GM15510 (cell line): Measurements from ENCODE around the gene PKD1.

Source experiments
- POLR2A ChIP-seq: IDR thresholded peaks from 3 replicates; pipeline ENCODE4 v1.6.1; 2011; ENCODE audit warnings: borderline replicate concordance; ENCODE audit not compliant: insufficient read length; ENCODE audit errors: extremely low read depth

PKD1 gene

GRCh38 chr16:2174396-2175131, 38.9 kb upstream of the PKD1 start:
- TF ChIP-seq POLR2A, result no peak

- TF ChIP-seq POLR2A, result no peak
Observed at GRCh38 chr16:2173916-2174315, 38.2 kb upstream of the PKD1 start.

GRCh38 chr16:2173366-2173765, 37.7 kb upstream of the PKD1 start:
- TF ChIP-seq POLR2A, result no peak

DNA sequence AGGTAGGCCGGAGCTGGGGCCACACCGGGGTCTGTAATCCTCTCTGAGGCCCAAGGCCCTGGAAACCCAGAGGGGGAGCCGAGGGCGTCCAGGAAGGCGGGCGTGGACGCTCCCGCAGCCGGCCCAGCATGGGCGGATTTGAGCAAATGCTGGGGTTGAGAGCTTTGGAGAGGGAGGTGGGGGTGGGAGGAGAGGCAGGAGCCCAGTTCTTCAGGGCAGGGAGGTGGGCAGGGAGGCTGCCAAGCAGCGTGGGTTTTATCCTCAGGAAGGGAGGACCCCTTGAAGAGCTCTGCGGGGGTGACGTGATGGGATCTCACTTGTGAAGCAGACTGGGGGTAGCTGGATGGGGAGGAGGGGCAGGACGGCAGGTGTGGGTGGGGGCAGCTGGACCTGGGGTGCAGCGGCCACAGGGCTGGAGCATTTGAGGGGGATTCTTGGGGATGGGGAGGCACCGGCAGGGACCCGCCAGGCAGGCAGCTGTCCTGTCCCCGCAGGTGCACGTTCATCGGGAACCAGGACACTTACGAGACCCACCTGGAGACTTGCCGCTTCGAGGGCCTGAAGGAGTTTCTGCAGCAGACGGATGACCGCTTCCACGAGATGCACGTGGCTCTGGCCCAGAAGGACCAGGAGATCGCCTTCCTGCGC, 37.1 kb upstream of the PKD1 start:
- TF ChIP-seq POLR2A, result no peak

- TF ChIP-seq POLR2A, result no peak
Observed at GRCh38 chr16:2171601-2172178, 36.0 kb upstream of the PKD1 start.

- TF ChIP-seq POLR2A, result no peak
Observed at GRCh38 chr16:2170587-2171435, 35.1 kb upstream of the PKD1 start.

DNA sequence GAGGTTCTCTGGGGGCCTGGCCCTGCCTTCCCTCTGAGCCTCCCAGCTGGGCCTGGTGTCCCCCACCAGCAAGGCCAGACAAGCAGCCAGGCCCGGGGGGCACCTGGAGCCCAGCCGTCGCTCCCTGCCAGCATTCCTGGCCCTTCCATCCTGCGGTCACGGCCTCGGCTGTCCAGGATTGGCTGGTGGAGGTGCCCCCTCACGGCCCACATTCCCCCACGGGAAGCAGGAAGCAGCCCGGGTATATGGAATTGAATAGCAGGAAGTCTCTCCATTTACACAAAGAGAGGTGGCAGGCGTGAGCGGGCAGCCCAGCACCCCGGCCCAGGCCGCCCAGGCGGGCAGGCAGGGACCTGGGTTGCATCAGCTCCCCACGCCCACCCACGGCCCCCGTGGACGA, 34.4 kb upstream of the PKD1 start:
- no peak for TF ChIP-seq POLR2A

- TF ChIP-seq POLR2A, result no peak
Observed at GRCh38 chr16:2167068-2167638, 31.5 kb upstream of the PKD1 start.

DNA sequence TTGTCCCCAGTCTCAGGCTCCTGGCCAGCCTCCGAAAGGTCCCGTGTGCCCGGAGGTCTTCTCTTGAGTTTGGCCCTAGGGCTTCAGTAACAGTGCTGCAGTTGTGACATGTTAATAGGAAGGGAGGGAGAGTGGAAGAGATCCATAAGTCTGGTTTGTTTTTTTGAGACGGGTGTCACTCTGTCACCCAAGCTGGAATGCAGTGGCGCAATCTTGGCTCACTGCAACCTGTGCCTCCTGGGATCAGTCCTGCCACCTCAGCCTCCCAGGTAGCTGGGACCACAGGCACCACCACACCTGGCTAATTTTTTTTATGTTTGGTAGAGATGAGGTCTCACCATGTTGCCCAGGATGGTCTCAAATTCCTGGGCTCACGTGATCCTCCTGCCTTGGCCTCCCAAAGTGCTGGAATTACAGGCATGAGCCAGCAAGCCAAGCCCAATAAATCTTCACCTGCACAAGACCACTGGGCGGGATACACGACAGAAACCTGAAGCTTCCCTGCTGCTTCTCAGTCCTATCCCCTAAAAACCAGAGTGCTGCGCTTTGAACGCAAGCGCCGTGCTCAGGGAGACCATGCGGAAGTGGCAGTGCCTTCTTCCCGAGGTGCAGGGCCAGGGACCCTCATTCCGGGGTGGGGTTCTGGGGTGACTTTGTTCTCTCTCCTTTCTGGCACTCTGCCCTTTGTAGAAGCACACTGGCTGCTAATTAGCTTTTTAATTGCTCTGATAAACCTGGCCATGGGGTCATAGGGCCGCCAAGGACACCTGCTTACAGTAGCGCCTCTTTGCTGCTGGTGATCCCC, 30.8 kb upstream of the PKD1 start:
- TF ChIP-seq POLR2A, result no peak

DNA sequence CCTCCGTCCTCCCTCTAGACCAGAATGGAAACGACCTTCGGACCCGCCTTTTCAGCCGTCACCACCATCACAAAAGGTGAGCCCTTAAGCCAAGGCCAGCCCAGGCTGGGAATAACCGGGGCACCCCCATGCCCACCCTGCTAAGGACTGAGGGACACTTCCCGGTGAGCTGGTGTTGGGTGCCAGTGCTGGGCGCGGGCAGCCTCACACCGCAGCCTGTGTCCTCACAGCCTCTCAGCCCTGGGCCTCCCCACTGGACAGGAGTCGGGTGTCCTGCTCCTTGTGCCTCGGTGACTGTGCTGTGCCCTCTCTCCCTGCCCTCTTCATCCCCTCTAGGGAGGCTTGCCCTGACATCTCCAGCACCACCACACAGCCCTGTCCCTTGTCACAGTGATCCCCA, 30.2 kb upstream of the PKD1 start:
- no peak for TF ChIP-seq POLR2A

- no peak for TF ChIP-seq POLR2A
Observed at GRCh38 chr16:2163211-2163881, 27.6 kb upstream of the PKD1 start.

DNA sequence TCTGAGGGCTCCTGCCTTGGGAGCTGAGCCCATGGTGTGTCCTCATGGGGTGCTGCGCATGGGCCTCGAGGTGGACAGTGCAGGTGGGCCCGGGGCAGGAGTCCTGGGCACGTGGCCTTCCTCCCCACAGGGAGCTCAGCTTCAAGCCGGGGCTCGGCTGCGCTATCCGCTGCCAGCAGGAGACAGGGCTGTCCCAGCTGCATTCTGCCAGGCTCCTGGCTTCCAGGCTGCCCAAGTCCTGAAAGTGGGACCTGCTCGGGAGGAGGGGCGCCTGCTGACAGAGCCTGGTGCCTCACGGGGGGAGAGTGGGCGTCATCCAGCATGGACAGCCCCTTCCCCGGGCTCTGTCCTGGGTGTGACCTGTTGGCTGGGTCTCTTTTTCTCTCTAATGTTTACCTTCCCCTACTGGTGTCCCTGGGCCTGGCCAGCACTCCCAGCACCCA, 27.0 kb upstream of the PKD1 start:
- no peak for TF ChIP-seq POLR2A

- no peak for TF ChIP-seq POLR2A
Observed at GRCh38 chr16:2161911-2162310, 26.2 kb upstream of the PKD1 start.
